Skin of body (tissue), 2 donors: ENCODE results near the gene HOXC9. TPM values are rescaled to one million over a fixed set of nuclear protein-coding genes. Genes with fewer than 3 reads are reported as not detected.

Experiments
- DNase-seq: peaks from one replicate; lab custom pipeline; 2025; lab: John Stamatoyannopoulos, UW
- total RNA-seq: library from RNA; depleted of rRNA; stranded (reverse); fragments of >200 nt; gene quantifications from one replicate; pipeline ENCODE4 v1.2.3, GENCODE V29; 2014

HOXC9 gene
- total RNA-seq, 1 donor from 2014 or later, result 4.0 TPM

DNA sequence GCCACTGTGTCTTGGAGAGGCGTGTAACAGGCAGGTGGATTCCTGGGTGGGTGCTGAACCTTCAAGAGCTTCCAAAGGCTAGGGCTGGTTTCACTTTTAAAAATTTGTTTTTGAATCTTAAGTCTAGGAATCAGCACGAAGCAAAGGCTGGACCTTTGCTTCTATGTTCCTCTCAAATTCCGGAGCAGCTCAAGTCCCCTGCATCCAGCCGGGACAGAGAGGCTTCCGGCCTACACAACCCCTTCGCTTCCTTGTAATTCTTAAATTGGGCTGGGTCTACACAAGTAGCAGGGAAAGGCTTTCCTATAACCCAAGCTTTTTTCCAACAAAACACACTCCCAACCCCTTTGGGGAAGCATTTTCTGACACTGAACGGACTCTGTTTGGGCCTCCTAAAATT, 37.0 kb upstream of the HOXC9 start:
- DNase-seq, result no peak

DNA sequence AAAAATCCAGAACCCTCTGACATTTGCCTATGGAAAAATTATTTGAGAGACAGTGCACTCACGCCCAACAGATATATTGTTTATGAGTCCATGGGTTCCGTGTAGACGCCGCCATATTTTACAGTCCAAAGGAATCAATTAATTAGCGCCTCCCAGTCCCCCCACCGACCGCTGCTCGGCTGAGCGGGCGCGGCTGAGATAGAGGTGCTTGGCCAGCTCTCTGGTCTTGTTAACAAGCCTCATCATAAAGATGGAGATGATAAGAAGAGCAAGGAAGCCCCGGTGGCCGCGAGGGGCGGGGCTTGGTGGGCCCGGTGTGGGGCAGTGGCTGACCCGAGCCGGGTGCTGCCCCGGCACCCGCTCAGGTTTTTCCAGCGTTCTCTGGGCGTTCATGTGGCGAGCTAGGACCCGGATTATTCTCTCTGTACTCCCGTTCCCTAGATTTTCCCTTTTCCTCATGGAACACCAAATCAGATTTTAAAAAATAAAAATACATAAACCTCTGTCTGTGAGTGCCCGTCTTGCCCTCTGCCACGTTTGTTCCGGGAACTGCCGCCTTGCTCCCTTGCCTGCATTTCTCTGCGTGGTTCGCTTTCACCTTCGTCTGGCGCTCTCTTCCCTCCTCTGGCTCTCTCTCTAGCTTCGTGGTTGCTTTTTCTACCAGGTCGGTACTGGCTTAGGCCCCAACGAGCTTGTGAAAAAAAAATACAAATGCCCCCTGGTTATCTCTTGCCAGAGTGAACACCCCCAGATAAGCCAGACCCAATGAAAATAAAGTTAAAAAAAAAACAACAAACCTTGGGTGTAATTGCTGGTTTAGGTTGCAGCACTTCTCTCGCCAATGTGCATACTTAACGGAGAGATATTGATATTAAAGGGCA, 36.3 kb upstream of the HOXC9 start:
- DNase-seq, result no peak

DNA sequence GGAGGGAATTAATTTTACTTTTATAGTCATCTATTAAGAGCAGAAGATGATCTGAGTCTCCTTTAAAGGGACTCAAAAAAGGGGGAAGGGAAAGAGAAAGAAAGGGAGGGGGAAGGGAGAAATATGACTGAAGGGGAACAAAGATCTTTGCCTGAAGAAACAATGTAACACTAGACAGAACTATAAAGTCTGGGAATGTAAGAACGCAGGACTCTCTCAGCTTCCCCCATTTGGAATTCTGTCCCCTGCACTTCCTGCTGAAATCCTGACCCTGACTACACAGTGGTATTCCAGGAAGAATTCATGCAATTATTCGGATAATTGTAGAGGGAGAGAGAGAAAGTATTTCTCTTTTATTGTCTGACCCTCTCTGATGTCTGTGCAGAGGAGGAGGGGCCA, 35.6 kb upstream of the HOXC9 start:
- no peak for DNase-seq

DNA sequence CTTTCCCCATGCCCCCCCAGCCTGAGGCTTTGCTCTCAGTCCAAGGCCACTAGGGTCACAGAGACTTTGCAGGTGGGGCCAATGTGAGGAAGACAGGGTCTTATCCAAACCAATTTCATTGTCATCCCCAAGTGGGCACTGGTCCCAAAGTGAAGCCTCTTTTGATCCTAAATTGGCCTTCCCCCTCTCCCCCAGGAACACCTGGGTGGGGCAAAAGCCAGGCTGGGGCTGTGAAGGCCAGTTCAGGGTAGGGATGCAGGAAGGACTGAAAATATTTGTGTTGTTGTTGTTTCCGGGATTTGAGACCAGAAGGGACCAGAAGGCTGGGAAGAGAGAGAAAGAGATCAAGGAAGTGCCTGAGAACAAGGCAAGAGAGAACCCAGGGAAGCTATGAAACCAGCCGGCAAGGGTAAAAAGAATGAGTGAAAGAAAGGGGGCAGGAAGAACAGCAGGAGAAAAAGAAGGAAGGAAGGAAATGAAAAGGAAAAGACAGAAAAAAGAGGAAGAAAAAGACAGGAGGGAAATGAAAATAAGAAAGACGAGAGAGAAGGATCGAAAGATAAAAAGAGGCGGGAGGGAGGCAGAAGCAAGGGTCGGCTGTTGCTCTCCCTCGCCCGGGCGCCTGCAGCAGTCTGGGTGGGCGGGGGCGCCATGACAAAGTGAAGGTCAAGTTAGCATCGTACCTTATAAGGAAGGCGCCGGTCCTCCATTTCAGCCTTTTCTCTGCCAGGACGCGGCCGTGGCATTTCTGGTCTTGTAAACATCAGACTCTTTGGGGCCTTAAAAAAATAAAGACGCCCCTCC, 34.5 kb upstream of the HOXC9 start:
- no peak for DNase-seq

DNA sequence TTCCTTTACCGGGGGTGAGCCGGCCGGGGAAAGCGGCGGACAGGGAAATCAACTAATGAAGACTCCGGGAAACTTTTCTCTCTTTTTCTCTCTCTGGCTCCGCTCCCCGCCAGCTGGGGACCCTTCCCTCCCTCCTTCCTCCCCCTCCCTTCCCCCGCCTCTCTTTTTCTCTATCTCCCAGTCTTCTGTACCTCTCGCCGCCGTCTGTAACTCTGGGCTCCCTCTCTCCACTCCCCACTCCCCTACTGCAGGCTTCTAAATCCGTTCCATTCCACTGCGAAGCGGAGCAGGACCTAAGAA, 33.9 kb upstream of the HOXC9 start:
- DNase-seq, result no peak

DNA sequence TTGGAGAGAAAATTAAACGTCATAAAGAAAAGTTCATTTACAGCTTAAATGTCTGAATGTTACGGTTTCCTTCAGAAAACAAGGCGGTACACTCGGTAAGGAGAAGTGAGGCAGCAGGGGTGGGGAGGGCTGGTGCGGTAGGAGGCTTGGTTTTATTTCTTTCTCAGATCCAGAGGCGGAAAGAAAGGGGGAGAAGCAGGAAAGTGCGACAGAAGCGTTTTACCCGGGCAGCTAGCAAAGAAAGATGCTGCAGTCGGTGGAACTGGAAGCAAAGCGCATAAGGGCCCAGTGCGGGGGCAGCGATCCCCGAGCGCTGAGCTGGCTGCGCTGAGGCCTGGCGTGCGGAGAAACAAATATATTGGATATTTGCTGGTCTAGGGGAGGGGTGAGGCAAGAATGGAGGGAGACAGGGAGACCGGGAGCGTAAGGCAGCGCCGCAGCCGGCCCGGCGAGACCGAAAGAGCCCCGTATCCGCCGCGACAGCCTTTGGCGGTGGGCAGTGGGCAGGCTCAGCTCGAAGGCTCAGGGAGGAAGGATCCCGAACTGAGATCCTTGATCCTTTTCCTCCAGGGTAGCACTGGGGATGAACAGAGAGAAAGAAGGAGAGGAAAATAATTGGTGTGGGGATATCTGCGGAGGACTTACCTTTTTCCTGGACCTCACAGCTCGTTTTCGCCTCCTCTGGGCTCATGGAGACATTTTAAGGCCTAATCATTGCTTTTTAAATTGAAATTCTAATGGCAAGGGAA, 33.4 kb upstream of the HOXC9 start:
- DNase-seq, result no peak

DNA sequence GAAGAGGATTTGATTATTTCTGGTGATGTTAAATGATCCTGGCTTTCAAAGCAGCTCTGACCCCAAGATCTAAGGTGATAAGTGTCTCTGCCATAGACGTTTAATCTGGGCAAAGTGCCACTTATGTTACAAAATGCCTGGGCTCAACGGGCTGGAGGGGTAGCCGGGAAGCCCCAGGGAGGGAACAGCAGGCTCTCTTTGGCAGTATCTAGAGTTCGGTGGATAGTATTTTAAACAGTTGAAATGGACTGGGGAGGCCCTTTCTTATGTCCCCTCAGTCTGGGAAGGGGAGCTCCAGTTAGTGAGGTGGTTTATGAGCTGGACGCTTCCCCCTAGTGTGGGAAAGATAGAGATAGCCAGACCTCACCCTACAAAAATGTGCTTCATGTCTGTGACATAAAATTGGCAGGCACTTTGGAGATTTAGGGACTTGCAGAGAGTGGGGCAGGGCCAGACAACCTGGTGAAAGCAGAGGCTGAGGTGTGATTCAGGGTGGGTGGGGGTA, 32.5 kb upstream of the HOXC9 start:
- DNase-seq, result no peak

DNA sequence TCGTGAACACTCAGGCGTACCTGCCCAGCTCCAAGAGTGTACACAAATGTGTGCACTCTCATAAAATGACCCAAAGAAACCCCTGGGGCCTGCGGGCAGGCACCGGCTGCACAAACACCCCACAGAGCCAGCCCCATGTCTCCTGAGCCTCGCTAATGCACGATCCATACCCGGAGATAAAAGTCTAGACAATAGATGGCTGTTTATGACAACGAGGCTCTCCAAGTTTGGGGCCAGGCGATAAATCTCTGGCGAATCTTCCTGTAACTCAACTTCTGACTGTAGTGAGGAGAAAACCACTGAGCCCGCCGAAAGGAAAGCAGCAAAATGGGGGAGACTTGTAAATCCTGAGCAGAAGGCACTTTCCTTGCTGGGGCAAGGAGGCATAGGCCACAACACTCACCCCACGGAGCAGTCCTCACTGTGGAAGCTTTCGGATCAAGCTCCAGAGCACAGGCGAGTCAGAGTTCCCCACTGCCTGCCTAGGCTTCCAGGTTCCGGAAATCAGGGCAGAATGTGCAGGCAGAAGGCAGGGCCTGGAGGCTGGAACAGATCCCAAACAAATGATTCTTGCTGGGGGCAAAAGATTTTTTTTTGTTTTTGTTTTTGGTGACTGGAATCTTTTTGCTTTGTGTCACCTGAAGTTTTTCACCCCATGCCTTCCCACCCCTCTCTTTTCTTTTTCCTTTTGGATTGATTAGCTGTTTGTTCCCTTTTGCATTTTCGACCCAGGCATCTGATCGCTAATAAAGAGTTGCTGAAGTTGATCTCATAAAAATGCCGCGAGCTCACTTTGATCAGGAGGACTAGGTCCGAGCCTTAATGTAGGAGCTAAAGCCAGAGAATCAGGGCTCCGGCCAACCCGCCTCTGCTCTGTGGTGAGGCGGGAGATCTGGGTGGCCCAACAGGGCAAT, 31.5 kb upstream of the HOXC9 start:
- no peak for DNase-seq

DNA sequence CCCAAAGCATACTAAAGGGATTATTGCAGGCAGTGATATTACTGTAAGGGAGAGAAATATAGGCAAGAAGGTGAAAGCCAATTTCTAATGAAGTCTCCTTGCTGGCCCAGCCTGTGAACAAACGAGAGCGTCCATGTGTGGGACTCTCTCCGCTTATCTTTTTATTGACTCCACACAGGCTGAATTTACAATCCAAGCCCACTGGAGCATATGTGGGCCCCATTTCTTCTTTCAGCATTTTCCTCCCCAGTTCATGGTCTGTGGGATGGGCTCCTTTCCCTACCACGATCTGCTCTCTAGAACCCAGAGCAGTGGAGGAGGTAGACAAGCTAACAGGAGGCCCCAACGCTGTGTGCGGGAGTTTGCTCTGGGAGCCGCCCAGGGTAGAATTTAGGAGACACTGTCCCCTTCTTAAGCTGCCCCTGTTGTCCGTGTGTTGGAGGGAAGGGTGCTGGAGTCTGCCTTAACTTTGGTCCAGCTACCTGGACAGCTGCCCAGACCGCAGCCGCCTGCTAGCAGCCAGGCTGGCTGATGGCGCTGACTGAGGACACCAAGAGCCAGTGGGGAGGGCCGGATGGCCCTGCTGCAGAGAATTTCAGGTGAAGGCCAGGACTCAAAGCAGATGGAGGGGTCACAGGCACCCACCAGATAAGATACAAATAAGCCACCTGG, 30.2 kb upstream of the HOXC9 start:
- DNase-seq, result no peak

DNA sequence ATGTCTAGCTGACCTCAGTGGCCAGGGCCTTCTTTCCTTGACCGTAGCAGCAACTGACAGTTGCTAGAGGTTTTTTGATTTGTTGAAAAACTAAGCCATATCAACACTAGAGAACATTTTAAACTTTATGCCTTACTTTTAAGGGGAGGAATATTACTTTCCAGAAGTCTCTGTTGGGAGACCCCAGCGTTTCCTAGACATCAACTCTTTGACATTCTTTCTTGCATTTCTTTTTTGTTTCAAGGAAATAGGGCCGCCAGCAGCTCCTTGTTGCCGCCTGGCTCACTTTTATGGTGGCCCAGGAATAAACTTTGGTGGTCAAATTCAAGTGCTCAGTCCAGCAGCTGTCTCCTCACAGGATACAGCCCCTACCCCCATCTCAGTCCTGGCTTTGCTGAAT, 29.5 kb upstream of the HOXC9 start:
- DNase-seq, result no peak

DNA sequence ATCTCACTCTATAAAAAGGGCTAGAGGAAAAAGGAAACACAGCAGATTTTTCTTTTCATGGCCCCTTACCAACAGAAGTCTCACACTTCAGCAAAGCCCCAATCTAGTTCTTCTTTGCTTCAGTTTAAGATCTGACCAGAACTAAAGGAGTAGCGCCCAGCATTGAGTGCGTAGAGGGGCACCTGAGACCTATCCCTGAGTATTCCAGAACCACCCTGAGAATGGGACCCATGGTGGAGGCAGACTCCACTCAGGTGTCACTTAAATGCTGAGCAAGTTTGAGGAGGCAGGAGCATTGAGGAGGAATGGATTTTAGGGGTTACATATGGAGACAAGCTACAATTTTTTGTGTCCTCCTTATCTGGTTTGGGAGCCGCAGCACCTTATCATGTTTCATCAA, 28.8 kb upstream of the HOXC9 start:
- DNase-seq, result no peak

DNA sequence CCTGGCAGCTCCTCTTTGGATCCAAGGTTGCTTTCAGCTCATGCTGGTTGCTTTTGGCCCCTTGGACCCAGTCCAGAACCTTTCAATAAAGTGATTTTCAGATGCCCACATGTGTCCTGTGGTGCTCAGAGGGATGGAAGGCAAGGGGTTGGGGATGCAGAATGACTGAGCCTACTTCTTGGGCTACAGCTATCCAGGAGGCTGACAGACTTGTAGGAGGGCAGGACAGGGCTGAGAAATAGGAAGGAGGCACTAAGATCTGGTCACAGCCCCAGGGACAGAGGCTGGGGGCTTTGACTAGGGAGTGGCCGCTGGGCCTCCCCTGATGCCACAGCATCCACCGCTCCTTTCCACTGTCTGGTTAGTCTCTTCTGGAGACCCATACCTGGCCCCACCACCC, 28.3 kb upstream of the HOXC9 start:
- no peak for DNase-seq

DNA sequence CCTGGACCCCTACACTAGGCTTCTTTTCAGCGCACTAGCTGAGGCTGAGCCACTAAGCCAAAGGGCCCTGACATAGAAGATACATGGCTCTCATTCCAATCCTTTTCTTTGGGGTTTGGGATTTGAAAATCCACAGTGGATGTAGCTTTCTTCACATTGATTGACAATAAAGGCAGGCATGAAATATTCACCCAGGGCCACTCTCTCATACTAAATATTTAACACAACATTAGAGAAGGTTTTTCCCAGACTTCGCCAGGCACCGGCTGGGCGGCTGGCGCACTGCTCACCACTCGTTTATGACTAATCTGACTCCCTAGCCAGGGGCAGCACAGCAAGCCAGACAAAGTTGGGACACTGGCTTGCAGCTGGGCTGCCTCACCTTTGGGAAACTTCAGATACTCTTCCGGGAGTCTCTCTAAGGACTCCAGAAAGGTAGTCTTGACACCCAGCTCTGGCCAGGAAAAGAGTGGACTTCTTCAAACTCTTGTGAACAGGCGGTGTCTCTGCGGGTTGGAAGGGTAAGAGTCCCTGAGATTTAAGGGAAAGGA, 27.7 kb upstream of the HOXC9 start:
- no peak for DNase-seq

DNA sequence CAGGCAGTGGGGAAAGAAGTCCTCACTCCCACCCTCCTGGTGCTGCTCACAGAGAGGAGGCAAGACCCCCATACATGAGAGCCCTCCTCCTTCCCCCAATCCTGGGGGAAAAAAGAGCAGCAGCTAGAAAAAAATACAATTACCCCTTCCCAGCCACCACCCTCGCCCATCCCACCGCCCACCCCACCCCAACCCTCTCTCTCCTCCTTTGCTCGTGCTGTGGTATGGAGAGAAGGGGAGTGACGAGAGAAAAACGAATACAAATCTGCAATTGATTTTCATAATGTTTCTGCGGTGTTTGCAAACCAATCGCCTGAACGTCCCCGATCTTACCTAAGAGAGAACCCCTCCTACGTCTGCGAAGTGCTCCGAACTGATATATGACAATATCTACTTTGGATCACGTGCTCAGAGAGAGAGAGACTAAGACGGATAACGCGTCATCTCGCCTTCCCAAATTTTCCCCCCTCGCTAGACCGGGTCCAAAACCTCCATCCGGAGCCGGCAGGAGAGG, 27.2 kb upstream of the HOXC9 start, which contains the start of gene HOXC11:
TSS of gene HOXC11 (plus strand) at position 405 of the 514 bp plus-strand sequence. CDS start 116 bp downstream, outside the sequence.
- DNase-seq, result no peak

DNA sequence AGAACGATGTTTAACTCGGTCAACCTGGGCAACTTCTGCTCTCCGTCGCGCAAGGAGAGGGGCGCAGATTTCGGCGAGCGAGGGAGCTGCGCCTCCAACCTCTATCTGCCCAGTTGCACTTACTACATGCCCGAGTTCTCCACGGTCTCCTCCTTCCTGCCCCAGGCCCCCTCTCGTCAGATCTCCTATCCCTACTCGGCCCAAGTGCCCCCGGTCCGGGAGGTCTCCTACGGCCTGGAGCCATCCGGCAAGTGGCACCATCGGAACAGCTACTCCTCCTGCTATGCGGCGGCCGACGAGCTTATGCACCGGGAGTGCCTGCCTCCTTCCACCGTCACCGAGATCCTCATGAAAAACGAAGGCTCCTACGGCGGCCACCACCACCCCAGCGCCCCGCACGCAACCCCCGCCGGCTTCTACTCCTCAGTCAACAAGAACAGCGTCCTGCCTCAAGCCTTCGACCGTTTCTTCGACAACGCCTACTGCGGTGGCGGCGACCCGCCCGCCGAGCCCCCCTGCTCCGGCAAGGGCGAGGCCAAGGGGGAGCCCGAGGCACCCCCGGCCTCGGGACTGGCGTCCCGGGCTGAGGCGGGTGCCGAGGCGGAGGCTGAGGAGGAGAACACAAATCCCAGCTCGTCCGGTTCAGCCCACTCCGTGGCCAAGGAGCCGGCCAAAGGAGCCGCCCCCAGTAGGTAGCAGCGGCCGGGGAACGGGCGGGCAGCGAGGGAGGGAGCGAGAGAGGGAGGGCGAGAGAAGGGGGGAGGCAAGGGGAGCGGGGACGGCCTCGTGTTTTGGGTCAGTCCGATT, 26.5 kb upstream of the HOXC9 start:
- no peak for DNase-seq

DNA sequence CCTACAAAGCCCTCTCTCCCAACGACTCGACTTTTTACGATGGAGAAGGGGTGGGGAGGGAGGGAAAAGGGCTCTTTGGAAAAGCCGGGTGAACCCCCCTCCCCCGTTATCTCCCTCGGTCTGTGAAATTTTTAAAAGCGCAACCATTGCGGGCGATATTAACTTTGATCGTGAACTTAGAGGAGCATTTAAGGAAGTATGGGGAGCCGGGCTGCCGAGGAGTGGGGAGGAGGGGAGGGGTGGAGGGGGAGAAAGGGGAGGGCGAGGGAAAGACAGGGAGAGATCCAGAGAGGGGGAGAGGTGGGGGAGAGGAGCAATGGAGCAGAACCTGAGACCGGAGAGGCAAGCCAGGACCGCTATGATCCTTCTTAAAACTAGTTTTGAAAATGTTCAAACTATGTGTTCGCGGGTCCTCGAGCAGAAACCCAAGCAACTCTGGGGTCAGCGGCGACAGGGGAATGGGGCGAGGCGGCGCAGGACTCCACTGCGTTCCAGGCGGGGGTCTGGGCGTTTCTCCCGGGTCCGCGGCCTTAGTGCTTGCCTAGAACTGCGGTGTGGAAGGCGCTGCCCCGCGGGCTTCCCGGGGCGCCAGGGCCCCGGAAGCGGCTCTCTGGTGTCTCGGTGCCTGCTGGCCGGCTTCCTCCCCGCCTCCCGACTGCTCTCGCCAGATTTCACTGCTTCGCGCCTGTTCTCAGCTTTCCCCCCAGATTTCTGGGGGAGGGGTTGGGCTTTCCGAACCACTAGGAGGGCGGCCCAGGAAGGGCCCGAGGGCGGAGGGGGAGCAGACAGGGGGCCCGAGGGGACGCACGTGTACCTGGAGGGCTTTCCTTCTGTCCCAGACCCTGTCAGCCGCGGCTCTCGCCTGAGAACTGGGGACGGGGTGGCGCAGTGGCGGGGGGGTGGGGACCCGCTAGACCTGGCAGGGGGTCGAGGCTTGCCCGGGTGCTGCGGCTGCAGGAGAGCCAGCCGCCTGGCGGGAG, 25.6 kb upstream of the HOXC9 start, which contains the start of gene HOTAIR:
TSS of gene HOTAIR (minus strand) at position 871 of the 980 bp plus-strand sequence.
- DNase-seq, result no peak

DNA sequence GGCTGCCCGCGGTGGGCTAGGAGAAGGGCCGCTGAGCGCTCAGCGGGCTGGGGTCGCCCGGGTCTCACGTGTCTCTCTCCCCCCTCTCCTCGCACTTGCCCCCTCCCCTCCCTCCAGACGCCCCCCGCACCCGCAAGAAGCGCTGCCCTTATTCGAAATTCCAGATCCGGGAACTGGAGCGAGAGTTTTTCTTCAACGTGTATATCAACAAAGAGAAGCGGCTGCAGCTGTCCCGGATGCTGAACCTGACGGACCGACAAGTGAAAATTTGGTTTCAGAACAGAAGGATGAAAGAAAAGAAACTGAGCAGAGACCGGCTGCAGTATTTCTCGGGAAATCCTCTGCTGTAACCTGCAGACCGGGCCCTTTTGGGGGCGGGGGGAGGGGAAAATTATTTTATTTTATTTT, 24.9 kb upstream of the HOXC9 start:
- DNase-seq, result no peak
